CD4-positive, alpha-beta T cell treated with Interleukin-10 for 1 hour (primary cell): ENCODE measurements around the gene PATE1.

ENCODE experiments used
- DNase-seq: peaks from one replicate; pipeline ENCODE4 v3.0.0-alpha.2; 2020

The PATE1 gene

GRCh38 chr11:125797641-125798040 is 51.6 kb downstream of the PATE1 start:
- DNase-seq, result no peak
